HEK293T (cell line): Measurements from ENCODE around the gene ANXA7.

Experiments used
- ELF4 ChIP-seq: fragments of 450-650 bp; IDR thresholded peaks from 2 replicates; pipeline ENCODE4 v1.6.1; 2017; ENCODE audit warnings: antibody characterized with exemption
- FOXK2 ChIP-seq: fragments of 450-650 bp; IDR thresholded peaks from 2 replicates; pipeline ENCODE4 v1.6.1; 2016; ENCODE audit warnings: mild to moderate bottlenecking
- FOXM1 ChIP-seq: fragments of 450-650 bp; IDR thresholded peaks from 2 replicates; pipeline ENCODE4 v1.6.1; 2017; ENCODE audit warnings: mild to moderate bottlenecking, borderline replicate concordance
- L3MBTL2 ChIP-seq: fragments of 450-650 bp; conservative IDR thresholded peaks from 2 replicates; pipeline ENCODE4 v1.6.1; 2016; ENCODE audit warnings: mild to moderate bottlenecking
- LEF1 ChIP-seq: fragments of 450-650 bp; IDR thresholded peaks from 2 replicates; pipeline ENCODE4 v1.6.1; 2017; ENCODE audit warnings: mild to moderate bottlenecking, borderline replicate concordance
- SP1 ChIP-seq: fragments of 450-650 bp; IDR thresholded peaks from 2 replicates; pipeline ENCODE4 v1.6.1; 2017
- SUZ12 ChIP-seq: fragments of 450-650 bp; IDR thresholded peaks from 2 replicates; pipeline ENCODE4 v1.6.1; 2016; ENCODE audit warnings: mild to moderate bottlenecking
- TARDBP ChIP-seq: fragments of 450-650 bp; IDR thresholded peaks from 2 replicates; pipeline ENCODE4 v1.6.1; 2016

DNA sequence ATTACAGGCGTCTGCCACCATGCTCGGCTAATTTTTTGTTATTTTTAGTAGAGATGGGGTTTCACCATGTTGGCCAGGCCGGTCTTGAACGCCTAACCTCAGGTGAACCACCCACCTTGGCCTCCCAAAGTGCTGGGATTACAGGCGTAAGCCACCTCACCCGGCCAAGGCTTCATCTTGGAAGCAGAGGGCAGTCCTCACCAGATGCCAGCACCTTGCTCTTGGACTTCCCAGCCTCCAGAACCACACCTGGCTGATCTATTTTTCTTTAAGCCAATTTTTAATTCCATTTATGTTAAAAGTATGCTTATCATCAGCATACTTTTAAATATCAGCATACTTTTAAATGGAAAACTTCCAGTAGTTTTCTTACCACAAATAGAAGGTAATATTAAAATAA, 12.2 kb downstream of the ANXA7 start:
- TF ChIP-seq ELF4 (no peak), LEF1 (no peak), SP1 (no peak), TARDBP (no peak), FOXK2 (no peak), FOXM1 (no peak), L3MBTL2 (no peak), SUZ12 (no peak)
